Femur (tissue), 1 donor: ENCODE results near the gene KLK15.
A peak's percentile ranks its signal among the peaks of the same experiment; 100 is the strongest.

Source experiments
- DNase-seq: peaks from one replicate; pipeline ENCODE4 v3.0.0-alpha.2; 2017

The KLK15 gene

GRCh38 chr19:50842130-50842529, 8.8 kb upstream of the KLK15 start:
- DNase-seq = no peak

- no peak for DNase-seq
Measured at GRCh38 chr19:50839712-50840655, 6.6 kb upstream of the KLK15 start.

- DNase-seq = no peak
Measured at GRCh38 chr19:50838239-50838638, 4.9 kb upstream of the KLK15 start.

GRCh38 chr19:50837300-50837699, 3.9 kb upstream of the KLK15 start:
- DNase-seq = no peak

GRCh38 chr19:50836543-50837195, 3.3 kb upstream of the KLK15 start:
- no peak for DNase-seq

- peak; percentile 70 for DNase-seq
Measured at GRCh38 chr19:50835785-50836542, 2.6 kb upstream of the KLK15 start.

- DNase-seq = no peak
Measured at GRCh38 chr19:50835103-50835784, 1.9 kb upstream of the KLK15 start.

GRCh38 chr19:50833802-50834167, 411 bp upstream of the KLK15 start:
- no peak for DNase-seq

- DNase-seq = no peak
Measured at GRCh38 chr19:50832666-50833065, 708 bp downstream of the KLK15 start.

- DNase-seq = no peak
Measured at GRCh38 chr19:50831026-50831396, 2.4 kb downstream of the KLK15 start.

- DNase-seq = no peak
Measured at GRCh38 chr19:50830266-50831025, 2.9 kb downstream of the KLK15 start.

- DNase-seq = no peak
Measured at GRCh38 chr19:50829801-50830200, 3.6 kb downstream of the KLK15 start.

- no peak for DNase-seq
Measured at GRCh38 chr19:50827476-50827875, 5.9 kb downstream of the KLK15 start.

- DNase-seq = no peak
Measured at GRCh38 chr19:50826492-50827240, 6.7 kb downstream of the KLK15 start.

GRCh38 chr19:50823389-50824042, 9.9 kb downstream of the KLK15 start, which contains the start of gene KLK1:
TSS of gene KLK1 (minus strand) at chr19:50823787. CDS start at chr19:50823748, 39 bp downstream.
- DNase-seq = no peak

- DNase-seq = no peak
Measured at GRCh38 chr19:50822661-50823208, 10.6 kb downstream of the KLK15 start.

GRCh38 chr19:50821622-50822021, 11.8 kb downstream of the KLK15 start:
- DNase-seq = no peak

GRCh38 chr19:50821248-50821612, 12.1 kb downstream of the KLK15 start:
- DNase-seq = no peak

GRCh38 chr19:50820549-50821247, 12.7 kb downstream of the KLK15 start:
- DNase-seq = no peak

GRCh38 chr19:50820086-50820485, 13.3 kb downstream of the KLK15 start:
- no peak for DNase-seq
